Activated gamma-delta T cell treated with anti-CD3 and anti-CD28 coated beads, Interleukin-2, amount 50 U/mL, for 16 hours (primary cell): ENCODE data around the gene TERC.

Experiments
- DNase-seq: peaks from one replicate; pipeline ENCODE4 v3.0.0-alpha.2; 2020; ENCODE audit warnings: low read depth

TERC gene

GRCh38 chr3:169764882-169765612, at the start of gene TERC:
Gene TERC (minus strand): TSS chr3:169765060.
- peak; percentile 89 for DNase-seq

GRCh38 chr3:169813757-169814517, 49.1 kb upstream of the TERC start:
- DNase-seq: peak; percentile 65

- no peak for DNase-seq
Observed at GRCh38 chr3:169813278-169813677, 48.4 kb upstream of the TERC start.

- peak; percentile 55 for DNase-seq
Observed at GRCh38 chr3:169812332-169813235, 47.7 kb upstream of the TERC start, which contains the start of the genes LRRC34 and LRRIQ4. Gene LRRC34 (minus strand): TSS chr3:169812904. CDS start chr3:169812548, 356 bp downstream. Gene LRRIQ4 (plus strand): TSS chr3:169812870. CDS start chr3:169821922, 9,052 bp downstream.

- no peak for DNase-seq
Observed at GRCh38 chr3:169811631-169812331, 46.9 kb upstream of the TERC start.

- DNase-seq: no peak
Observed at GRCh38 chr3:169809230-169809795, 44.5 kb upstream of the TERC start.

- no peak for DNase-seq
Observed at GRCh38 chr3:169804681-169805080, 39.8 kb upstream of the TERC start.

GRCh38 chr3:169792359-169792758, 27.5 kb upstream of the TERC start:
- DNase-seq: no peak

GRCh38 chr3:169790687-169791429, 26.0 kb upstream of the TERC start:
- no peak for DNase-seq

- no peak for DNase-seq
Observed at GRCh38 chr3:169790219-169790618, 25.4 kb upstream of the TERC start.

GRCh38 chr3:169787791-169788190, 22.9 kb upstream of the TERC start:
- DNase-seq: no peak

- no peak for DNase-seq
Observed at GRCh38 chr3:169787120-169787519, 22.3 kb upstream of the TERC start.

- no peak for DNase-seq
Observed at GRCh38 chr3:169781209-169781855, 16.5 kb upstream of the TERC start.

- DNase-seq: no peak
Observed at GRCh38 chr3:169780742-169781141, 15.9 kb upstream of the TERC start.

GRCh38 chr3:169777822-169778221, 13.0 kb upstream of the TERC start:
- no peak for DNase-seq

- no peak for DNase-seq
Observed at GRCh38 chr3:169774186-169774585, 9.3 kb upstream of the TERC start.

- peak; percentile 84 for DNase-seq
Observed at GRCh38 chr3:169772897-169773816, 8.3 kb upstream of the TERC start, which contains the start of gene MYNN. Gene MYNN (plus strand): TSS chr3:169773396. CDS start chr3:169774296, 900 bp downstream.

GRCh38 chr3:169772305-169772896, 7.5 kb upstream of the TERC start:
- peak; percentile 45 for DNase-seq
